ENCODE measurements around the gene ARID3A.

Gene ARID3A

DNA sequence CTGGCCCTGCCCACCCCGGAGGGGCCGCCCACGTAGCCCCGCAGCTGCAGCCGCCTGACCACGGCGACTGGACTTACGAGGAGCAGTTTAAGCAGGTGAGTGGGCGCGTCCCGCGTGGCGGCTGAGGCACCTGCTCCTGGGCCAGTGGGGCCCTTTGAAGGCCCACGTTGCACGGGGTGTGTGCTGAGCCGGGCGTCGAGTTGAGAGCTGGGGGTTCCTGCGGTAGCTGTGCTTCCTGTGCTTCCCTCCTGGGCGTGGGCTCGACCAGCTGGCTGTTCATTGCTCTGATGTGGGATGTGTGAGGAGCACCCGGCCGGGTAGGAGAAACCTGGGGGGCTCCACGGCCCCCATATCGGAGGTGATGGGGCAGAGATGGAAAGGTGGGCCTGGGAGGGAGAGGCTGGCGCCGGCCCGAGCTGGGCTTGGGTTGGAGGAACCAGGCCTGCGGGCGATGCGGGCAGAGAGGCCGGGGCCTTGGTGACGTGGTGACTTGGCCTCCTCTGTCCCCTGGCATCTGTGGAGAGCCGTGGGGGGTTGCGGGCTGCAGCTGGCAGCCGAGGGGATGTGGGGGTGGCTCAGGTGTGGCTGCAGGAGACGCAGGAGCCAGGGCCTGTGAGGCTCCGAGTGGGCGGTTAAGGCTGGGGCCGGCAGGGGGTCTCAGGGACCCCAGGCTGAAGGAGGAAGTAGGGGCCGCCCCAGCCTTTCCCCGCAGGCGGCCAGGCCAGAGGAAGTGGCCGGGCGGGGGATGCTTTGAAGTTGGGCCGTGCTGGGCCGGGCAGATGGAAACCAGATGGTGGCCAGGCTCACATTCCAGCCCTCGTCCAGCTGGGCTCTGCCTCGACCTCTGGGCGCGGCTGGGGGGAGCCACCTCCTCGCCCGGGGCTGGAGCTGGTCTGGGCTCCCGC lies 7.1 kb downstream of the ARID3A start:
- DNase-seq: no peak

GRCh38 chr19:933553-933882 lies 7.7 kb downstream of the ARID3A start:
- DNase-seq: no peak

- no peak for DNase-seq
Observed at GRCh38 chr19:934197-934840, 8.5 kb downstream of the ARID3A start.

DNA sequence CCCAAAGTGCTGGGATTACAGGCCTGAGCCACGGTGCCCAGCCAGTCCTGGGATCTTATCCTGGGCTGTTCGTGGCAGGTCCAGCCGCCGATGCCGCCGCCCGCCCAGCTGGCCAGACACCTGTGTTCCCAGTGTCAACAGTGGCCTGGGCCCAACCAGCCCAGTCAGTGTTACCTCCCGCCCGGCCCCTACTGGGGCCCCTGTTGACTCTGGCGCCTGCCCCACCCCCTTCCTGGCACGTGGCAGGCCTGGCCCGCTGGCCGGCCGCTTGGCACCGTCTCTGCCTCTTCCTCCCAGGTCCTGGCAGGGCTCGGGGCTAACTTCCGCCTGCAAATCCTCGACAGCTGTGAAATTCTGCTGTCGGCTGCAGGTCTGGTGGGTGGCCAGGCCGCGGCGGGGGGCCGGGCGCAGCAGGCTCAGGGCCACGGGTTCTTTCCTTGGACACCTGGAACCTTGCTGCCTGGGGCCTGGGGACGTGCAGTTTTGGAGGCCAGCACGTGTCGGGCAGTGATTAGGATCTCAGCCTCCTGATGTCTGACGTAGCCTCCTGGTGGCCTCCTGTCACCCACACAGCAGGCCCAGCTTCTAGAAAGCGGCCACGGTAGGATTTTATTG lies 9.1 kb downstream of the ARID3A start:
- peak; percentile 52 for DNase-seq

DNA sequence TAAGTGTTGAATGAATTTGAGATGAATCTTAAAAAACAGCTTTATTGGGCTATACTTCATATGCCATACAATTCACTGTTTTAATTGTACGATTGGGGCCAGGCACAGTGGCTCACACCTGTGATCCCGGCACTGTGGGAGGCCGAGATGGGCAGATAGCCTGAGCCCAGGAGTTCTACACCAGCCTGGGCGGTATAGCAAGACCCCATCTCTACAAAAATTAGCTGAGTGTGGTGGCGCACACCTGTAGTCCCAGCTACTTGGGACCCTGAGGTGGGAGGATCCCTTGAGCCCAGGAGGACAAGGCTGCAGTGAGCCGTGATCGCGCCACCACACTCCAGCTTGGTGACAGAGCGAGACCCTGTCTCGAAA lies 10.3 kb downstream of the ARID3A start:
- no peak for DNase-seq

GRCh38 chr19:937259-937694 lies 11.4 kb downstream of the ARID3A start:
- DNase-seq: peak; percentile 69

GRCh38 chr19:938233-938923 lies 12.5 kb downstream of the ARID3A start:
- DNase-seq: no peak

- no peak for DNase-seq
Observed at GRCh38 chr19:939439-939838, 13.6 kb downstream of the ARID3A start.

DNA sequence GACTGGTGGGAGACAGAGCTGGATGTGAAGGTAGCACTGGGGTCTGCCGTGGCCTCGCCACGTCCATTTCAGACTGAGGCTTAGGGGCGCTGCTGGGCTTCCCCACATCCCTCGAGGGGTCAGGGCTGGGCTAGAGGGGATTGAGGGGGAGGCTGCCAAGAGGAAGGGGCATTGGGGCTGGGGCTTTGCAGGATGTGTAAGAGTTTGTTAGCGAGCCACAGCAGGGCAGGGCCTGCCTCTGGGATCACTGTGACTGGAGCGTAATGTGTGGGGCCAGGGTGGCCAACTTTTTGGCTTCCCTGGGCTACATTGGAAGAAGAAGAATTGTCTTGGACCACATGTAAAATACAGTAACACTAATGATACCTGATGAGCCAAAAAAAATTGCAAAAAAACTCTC lies 14.1 kb downstream of the ARID3A start:
- DNase-seq: no peak

- peak; percentile 82 for DNase-seq
Observed at GRCh38 chr19:940591-941291, 14.9 kb downstream of the ARID3A start.

DNA sequence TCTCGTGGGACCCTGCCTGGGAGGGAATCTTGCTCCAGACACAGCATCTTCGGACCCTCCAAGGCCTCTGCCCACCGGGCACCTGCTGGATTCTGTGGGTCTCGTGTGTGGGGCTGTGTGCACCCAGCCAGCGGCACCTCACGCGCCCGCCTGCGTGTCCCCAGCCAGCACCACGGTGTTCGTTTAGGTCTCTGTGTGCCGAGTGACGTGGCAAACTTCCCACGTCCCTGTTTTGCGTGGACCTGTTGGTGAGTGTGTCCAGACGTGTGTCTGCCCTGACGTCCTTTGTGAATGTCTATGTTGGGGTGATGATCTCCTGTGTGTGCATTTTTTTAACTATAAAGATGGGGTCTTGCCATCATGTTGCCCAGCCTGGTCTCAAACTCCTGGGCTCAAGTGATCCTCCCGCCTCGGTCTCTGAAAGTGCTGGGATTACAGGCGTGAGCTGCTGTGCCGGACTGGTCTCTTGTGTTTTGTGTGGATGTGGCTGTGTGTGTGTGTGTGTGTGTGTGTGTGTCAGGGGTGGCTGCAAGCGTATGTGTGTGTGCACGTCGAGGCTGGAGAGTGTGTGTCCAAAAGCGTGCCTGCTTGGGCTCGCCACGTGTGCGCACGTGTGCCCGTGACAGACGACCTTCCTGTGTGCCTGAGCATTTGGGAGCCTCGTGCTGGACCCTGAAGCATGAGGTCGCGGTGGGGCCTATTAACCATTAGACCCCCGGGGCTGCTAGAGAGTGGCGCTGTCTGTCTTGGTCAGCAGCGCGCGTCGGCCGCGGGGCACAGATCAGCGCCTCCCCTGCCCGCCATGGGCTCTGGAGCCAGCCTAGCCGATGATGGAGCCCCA lies 15.7 kb downstream of the ARID3A start:
- no peak for DNase-seq

DNA sequence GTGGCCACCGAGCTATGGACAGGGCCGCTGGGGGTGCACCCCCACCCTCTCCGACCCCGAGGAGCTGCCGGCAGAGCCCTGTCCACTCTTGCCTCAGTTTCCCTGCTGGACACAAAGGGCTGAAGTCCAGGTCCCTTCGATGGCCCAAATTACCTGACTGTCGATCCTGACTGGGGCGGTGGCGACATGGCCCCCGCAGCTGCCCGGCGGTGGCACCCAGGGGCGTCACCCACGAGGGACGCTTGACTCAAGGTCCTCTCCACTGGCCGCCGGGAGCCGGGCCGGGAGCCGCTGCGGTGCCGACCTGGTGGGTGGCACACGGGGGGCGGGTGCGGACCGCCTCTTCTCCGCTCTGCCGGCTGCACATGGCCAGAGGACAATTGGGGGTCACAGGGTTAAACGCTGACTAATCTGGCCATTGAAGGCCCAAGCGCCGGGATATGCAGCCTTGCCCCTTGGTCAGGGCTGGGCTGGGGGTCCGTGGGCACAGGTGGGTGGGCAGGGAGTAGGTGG lies 16.4 kb downstream of the ARID3A start:
- DNase-seq: no peak

GRCh38 chr19:943551-944170 lies 17.8 kb downstream of the ARID3A start:
- DNase-seq: no peak

DNA sequence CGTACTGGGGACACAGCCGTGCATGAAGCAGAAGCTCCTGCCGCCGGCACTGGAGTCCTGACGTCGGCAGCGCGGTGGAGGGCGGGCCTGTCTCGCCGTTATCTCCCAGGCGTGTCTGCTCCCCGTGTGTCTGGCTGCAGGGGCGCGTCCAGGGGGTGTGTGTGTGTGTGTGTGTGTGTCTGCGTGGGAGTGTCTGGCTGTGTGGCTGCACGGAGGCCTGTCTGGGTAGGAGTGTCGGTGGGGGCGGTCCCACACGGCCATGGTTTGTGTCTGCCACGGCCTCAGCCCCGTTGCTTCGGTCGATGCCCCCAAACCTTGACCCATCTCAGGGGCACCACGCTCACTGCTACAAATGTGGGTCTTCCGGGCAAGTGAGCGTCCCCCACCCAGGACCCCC lies 18.3 kb downstream of the ARID3A start:
- DNase-seq: no peak

GRCh38 chr19:944663-945241 lies 18.9 kb downstream of the ARID3A start:
- no peak for DNase-seq

- no peak for DNase-seq
Observed at GRCh38 chr19:945401-946252, 19.8 kb downstream of the ARID3A start.

- no peak for DNase-seq
Observed at GRCh38 chr19:947090-947706, 21.4 kb downstream of the ARID3A start.

- peak; percentile 86 for DNase-seq
Observed at GRCh38 chr19:947707-948539, 22.1 kb downstream of the ARID3A start.

Measured in CD4-positive, alpha-beta T cell treated with Interleukin-15 for 1 hour (primary cell).